Measurements from ENCODE around the gene CMTM8.
"Not testable (repeated sequence)": the region's sequence is repeated elsewhere in the genome, so short reads cannot be mapped to it uniquely, and the experiment has no call there.

Gene CMTM8

DNA sequence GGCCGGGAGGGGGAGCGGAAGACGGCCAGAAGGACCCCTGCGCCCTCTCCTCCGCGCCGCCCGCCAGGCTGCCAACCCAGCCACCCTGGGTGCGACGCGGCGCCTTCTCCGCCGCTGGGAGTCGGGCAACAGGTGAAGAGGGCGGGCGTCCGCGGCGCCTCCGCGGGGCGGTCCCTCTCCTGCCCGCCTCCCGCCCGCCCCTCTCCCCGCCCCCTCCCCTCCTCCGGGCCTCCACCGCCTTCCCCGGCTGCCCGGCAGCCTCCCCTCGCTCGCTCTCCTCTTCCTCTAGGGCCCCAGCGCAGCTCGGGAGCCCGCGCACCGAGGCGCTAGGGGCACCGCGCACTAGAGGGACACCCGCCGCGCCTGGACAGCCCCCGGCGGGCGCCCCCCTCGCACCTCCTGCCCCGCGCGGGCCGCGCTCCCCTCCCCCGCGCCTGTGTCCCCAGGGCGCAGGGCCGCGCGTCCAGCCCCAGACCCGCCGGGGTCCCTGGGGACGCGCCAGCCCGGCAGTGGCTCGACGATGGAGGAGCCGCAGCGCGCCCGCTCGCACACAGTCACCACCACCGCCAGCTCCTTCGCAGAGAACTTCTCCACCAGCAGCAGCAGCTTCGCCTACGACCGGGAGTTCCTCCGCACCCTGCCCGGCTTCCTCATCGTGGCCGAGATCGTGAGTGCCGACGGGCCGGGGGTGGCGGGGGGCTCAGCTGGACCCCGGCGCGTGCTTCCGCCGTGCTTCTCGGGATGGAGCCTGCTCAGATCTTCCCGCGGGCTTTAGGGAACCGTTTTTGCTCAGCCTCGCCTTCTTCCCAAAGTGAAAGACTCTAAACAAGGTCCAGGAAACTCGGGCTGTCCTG is at the start of gene CMTM8:
CMTM8 (plus strand) TSS at position 228 of the 854 bp plus-strand sequence; CDS start at position 521, 293 bp downstream.
- no peak for DNase-seq

DNA sequence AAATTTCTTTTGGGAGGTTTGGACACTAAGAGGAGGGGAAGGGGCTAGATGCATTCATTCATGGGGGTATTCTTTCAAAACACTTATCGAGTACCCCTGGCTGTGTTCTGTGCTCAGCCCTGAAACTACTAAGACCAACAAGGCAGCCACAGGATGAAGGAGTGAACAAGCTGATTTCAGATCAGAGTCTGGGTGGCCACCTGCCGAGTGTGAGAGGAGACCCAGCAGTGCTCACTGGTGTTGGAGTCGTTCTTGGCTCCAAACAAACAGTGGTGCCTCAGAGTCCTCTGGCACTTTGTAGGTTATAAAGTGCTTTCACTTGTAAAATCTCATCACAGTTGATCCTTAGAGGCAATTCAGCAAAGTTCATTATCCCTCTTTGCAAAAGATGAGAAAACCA is 48.8 kb upstream of the CMTM8 start:
- no peak for DNase-seq

- not testable (repeated sequence) for DNase-seq
Measured at GRCh38 chr3:32190556-32190955, 47.9 kb upstream of the CMTM8 start.

DNA sequence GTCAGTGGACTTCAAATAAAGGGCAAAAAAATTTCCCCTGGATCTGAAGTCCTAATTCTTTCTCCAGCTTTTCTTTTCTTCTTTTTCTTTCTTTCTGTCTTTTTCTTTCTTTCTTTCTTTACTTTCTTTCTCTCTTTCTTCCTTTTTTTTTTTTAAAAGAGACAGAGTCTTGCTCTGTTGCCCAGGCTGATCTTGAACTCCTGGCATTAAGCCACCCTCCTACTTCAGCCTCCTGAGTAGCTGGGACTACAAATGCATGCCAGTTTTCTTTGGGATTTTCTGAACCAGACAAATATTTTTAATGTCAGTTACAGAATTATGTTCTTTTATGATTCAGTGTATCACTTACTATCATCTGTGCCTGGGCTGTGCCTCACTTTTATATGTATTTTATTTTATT is 45.4 kb upstream of the CMTM8 start:
- DNase-seq: no peak

- no peak for DNase-seq
Measured at GRCh38 chr3:32194653-32195052, 43.8 kb upstream of the CMTM8 start.

DNA sequence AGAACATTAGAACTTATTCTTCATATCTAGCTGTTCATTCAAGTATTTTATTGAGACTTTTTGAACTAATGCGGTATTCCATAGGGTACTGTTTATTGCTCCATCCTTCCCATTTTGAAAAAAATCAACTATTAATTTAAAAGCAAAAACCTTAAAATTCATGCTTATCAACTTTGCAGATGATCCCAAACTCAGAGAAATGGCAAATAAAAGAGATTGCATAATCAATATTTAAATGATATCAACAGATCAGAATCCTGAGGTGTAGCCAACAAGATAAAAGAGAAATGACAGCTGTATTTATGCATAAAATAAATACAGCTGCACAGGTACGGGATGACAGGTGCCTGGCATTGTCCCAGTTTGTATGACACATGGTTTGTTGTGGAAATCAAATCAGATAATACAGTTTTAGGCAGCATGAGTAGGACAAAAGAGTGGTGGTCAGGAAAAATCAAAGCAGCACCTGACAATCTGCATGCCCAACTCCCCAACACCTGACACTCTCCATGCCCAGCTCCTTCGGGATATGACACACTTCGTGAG is 42.4 kb upstream of the CMTM8 start:
- DNase-seq: no peak

- no peak for DNase-seq
Measured at GRCh38 chr3:32197991-32198390, 40.5 kb upstream of the CMTM8 start.

GRCh38 chr3:32198714-32199113 is 39.8 kb upstream of the CMTM8 start:
- DNase-seq: no peak

GRCh38 chr3:32200490-32200889 is 38.0 kb upstream of the CMTM8 start:
- no peak for DNase-seq

GRCh38 chr3:32200992-32201758 is 37.3 kb upstream of the CMTM8 start:
- DNase-seq: no peak

- no peak for DNase-seq
Measured at GRCh38 chr3:32202496-32202895, 36.0 kb upstream of the CMTM8 start.

DNA sequence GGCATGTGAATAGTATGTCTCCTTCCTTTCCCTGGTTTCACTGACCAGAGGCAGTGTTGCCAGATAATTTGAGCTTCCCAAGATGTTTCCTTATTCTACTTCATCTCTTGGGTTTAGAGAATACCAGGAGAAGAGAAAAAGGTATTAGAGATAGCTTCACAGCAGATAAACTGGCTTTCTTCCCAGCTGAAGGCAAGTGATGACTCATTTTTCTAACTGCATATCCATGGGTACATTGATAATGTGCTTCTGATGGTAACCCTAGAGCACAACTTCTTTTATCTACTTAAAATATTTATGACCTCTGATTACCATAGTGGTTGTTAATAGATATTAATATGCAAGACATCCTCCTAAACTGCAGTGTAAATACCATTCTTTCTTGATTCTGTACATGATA is 34.6 kb upstream of the CMTM8 start:
- DNase-seq: no peak

GRCh38 chr3:32208447-32208846 is 30.0 kb upstream of the CMTM8 start:
- no peak for DNase-seq

DNA sequence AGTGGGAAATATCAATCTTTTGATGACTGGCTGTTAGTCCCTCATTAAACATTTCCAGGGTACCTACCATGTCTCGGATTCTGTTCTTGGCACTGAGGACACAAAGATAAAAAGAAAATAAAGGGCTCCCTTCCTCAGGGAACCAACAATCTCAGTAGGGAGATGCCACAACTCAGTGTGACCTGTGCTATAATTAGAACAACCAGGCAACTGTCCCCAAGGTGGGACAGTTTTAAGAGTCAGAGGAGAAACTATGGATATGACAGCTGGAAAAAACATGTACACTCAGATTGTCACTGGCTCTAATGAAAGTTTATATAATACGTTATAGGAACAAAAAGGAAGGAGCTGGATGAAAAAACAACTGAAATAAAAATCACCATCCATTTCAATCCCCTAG is 23.3 kb upstream of the CMTM8 start:
- no peak for DNase-seq

- no peak for DNase-seq
Measured at GRCh38 chr3:32216172-32216783, 22.2 kb upstream of the CMTM8 start.

- DNase-seq: no peak
Measured at GRCh38 chr3:32217339-32217738, 21.1 kb upstream of the CMTM8 start.

DNA sequence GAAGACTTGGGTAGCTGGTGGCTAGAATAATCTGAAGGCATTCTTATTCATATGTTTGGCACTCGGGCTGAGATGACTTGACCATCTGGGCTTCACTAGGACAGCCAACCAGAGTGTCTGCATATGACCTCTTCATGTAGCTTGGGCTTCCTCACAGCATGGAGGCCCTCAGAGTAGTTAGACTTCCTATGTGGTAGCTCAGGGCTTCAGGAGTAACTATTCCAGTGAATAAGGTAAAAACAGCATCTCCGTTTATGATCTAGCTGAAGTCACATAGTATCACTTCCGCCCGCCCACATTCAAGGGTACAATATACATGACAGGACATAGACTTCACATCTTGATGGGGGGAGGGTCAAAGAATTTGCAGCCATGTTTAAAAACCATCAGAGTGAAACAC is 18.9 kb upstream of the CMTM8 start:
- DNase-seq: no peak

DNA sequence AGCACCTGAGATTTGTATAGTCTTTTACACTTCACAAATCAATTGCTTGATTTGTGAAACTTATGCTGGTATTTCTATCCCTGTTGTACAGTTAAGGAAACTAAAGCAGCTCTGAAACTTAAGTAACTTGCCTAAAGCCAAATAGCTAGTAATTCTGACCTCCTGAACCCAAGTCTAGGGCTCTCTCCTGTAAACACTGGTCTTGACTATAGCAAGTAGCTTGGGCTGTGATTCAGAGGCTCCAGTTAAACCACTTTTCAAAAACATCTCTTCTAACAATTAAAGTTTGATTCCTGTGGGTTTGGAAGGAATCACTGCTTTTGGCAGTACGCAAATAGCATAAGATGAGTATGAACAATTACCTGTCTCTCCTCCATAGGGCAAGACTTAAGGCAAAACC is 18.5 kb upstream of the CMTM8 start:
- DNase-seq: no peak

DNA sequence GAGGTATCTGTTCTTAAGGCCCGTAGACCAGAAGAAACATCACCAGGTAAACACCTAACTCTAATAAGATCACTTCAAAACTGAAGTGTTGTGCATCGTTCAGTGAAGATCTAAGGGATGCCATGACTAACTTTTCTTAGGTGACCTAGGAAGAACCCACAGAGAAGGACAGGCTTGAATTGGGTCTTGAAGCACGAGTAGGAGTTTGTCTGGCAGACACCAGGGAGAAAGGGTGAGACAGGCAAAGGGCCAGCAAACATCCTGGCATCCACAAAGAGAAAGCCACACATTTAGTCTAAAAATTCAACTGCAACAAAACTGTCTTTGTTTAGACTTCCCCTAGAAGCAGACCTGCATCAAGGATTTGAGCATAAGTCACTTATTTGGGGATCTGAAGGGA is 15.5 kb upstream of the CMTM8 start:
- no peak for DNase-seq

- no peak for DNase-seq
Measured at GRCh38 chr3:32224016-32224516, 14.4 kb upstream of the CMTM8 start.

DNA sequence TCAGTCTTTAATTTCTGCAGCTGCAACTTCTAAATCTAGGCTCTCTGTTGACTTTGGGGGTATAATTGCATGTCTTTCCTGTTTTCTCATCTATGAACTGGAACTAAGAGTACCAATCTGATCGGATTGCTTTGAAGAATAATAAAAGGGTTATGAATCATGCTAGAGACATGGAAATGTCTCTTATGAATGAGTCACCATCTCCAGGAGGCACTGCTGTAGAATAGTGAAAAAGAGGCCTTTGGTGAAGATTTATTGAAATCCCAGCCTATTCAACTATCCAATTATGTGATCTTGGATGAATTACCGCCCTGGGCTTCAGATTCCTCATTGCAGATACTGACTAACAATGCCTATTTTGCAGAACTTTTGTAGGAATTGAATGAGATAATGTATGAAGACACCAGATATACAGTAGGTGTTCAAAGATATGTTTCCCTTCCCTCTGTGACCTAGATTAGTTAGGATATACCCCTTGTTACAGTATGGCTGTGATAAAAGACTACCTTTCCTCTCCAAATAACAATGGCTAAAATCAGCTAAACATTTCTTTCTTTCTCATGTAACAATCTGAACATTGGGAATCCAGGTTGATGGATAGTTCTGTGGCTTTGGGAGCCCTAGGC is 11.5 kb upstream of the CMTM8 start:
- no peak for DNase-seq

GRCh38 chr3:32228743-32229142 is 9.7 kb upstream of the CMTM8 start:
- DNase-seq: not testable (repeated sequence)

DNA sequence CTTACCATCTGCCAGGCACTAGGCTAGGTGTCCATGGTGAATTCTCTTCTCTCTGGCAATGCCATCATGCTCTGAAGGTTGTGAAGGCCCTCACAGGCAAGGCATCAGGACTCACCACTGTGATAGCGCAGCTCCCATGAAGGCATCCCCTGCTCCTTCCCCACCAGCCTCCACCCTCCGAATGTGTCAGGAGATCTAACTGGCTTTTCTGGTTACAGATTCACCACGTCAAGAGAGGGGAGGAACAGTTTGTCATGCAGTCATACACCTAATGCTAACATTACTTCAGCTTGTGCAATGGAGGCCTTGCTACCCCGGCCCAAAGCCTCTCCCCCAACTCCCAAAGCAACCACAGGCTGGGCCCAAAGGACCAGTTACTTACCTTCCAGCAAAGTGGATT is 8.9 kb upstream of the CMTM8 start:
- DNase-seq: no peak

All from amniotic stem cell (primary cell).